Type B pancreatic cell (in vitro differentiated cells): ENCODE data around the gene PTTG1. TPM values are rescaled to one million over a fixed set of nuclear protein-coding genes. Genes with fewer than 3 reads are reported as not detected.
A peak's percentile ranks its signal among the peaks of the same experiment; 100 is the strongest.

Experiments
- DNase-seq: peaks from one replicate; pipeline ENCODE4 v3.0.0; 2021; ENCODE audit warnings: mixed read lengths; ENCODE audit not compliant: unreplicated experiment; ENCODE audit errors: extremely low spot score
- H3K27ac Mint-ChIP-seq: 2 replicates; pipeline ENCODE4 v1.8.0; 2021; ENCODE audit warnings: mild to moderate bottlenecking, mixed read lengths
- H3K27me3 Mint-ChIP-seq: 2 replicates; pipeline ENCODE4 v1.8.0; 2021; ENCODE audit warnings: mixed read lengths
- H3K36me3 Mint-ChIP-seq: 2 replicates; pipeline ENCODE4 v1.8.0; 2021; ENCODE audit warnings: mixed read lengths
- H3K4me1 Mint-ChIP-seq: one replicate; pipeline ENCODE4 v1.8.0; 2021; ENCODE audit warnings: mixed read lengths; ENCODE audit not compliant: unreplicated experiment
- H3K4me3 Mint-ChIP-seq: 2 replicates; pipeline ENCODE4 v1.8.0; 2021; ENCODE audit warnings: mild to moderate bottlenecking, mixed read lengths
- H3K9me3 Mint-ChIP-seq: 2 replicates; pipeline ENCODE4 v1.8.0; 2021; ENCODE audit warnings: mixed read lengths
- microRNA-seq: library from miRNA; unstranded; fragments of <30 nt; microRNA quantifications from one replicate; pipeline ENCODE4, GENCODE V29; 2020
- total RNA-seq: library from RNA; stranded (reverse); gene quantifications from 2 replicates; pipeline ENCODE4 v1.2.1, GENCODE V29; 2021; ENCODE audit warnings: low replicate concordance
- TF ChIP-seq, protein P1 (sequence below): fragments of 200-600 bp; sonication (generic); conservative IDR thresholded peaks from 2 replicates; pipeline ENCODE4 v1.5.0; 2021; ENCODE audit warnings: antibody characterized with exemption, mild to moderate bottlenecking

Gene PTTG1
- total RNA-seq, 1 donor from 2014 or later = 100 TPM

GRCh38 chr5:160475864-160476438 lies 54.3 kb downstream of the PTTG1 start:
- Mint-ChIP-seq H3K36me3 (no peaks in the 10 kb centered on the region), H3K27me3 (no peaks in the 10 kb centered on the region), H3K9me3 (peaks cover 8% of the 10 kb centered on the region), H3K27ac (no peak overlapping the region), H3K4me3 (no peak overlapping the region), H3K4me1 (peaks cover 14% of the 10 kb centered on the region)
- no peak for DNase-seq
- TF ChIP-seq, protein P1, sequence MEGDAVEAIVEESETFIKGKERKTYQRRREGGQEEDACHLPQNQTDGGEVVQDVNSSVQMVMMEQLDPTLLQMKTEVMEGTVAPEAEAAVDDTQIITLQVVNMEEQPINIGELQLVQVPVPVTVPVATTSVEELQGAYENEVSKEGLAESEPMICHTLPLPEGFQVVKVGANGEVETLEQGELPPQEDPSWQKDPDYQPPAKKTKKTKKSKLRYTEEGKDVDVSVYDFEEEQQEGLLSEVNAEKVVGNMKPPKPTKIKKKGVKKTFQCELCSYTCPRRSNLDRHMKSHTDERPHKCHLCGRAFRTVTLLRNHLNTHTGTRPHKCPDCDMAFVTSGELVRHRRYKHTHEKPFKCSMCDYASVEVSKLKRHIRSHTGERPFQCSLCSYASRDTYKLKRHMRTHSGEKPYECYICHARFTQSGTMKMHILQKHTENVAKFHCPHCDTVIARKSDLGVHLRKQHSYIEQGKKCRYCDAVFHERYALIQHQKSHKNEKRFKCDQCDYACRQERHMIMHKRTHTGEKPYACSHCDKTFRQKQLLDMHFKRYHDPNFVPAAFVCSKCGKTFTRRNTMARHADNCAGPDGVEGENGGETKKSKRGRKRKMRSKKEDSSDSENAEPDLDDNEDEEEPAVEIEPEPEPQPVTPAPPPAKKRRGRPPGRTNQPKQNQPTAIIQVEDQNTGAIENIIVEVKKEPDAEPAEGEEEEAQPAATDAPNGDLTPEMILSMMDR = no peak

GRCh38 chr5:160477266-160477970 lies 55.8 kb downstream of the PTTG1 start:
- H3K27me3 Mint-ChIP-seq = peaks cover 3% of the 10 kb centered on the region
- H3K4me3 Mint-ChIP-seq = no peak overlapping the region
- H3K27ac Mint-ChIP-seq = peak overlapping the region; percentile 56
- TF ChIP-seq, protein P1 = no peak
- no peak for DNase-seq
- peaks cover 8% of the 10 kb centered on the region for H3K4me1 Mint-ChIP-seq
- peaks cover 8% of the 10 kb centered on the region for H3K9me3 Mint-ChIP-seq
- H3K36me3 Mint-ChIP-seq = no peaks in the 10 kb centered on the region

DNA sequence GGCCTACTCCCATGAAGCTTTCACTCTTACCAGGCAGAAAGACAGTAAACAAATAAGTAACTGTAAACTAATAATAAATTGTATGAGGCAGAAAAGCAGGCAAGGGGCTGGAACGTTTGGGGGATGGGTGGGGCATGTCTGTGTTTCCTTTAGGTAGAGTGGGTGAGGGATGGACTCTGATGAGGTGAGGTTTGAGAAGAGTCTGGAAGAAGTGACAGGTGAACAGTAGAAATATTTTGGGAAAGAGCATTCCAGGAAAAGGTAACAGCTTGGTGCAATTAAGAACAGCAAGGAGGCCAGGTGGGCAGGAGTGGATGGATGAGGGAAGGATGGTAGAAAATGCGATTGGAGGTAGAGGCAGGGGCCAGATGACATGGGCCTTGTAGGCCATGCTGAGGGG lies 56.5 kb downstream of the PTTG1 start:
- Mint-ChIP-seq H3K36me3 (no peaks in the 10 kb centered on the region), H3K27me3 (peaks cover 3% of the 10 kb centered on the region), H3K4me1 (peaks cover 8% of the 10 kb centered on the region), H3K4me3 (no peak overlapping the region), H3K27ac (no peak overlapping the region), H3K9me3 (peaks cover 8% of the 10 kb centered on the region)
- TF ChIP-seq, protein P1 = no peak
- DNase-seq = no peak

Small RNA genes within 50 kb of the gene (microRNA-seq; reads per million reads assigned to microRNA genes)
- gene MIR3142 = not detected

Other genes starting within 250 kb of the PTTG1 start
- gene FABP6, start 192.3 kb upstream of the PTTG1 start, total RNA-seq = 0.85 and 6.3 TPM in 2 replicates
- gene CCNJL, start 109.3 kb upstream of the PTTG1 start, total RNA-seq = 7.2 and 16.6 TPM in 2 replicates
- gene C1QTNF2, start 51.2 kb upstream of the PTTG1 start, total RNA-seq = 0.21 and 0.31 TPM in 2 replicates
- gene FAM200C, start 21.8 kb upstream of the PTTG1 start, total RNA-seq = 6.2 and 8.1 TPM in 2 replicates
- 37.7 and 45.7 TPM in 2 replicates for gene SLU7, start 2.8 kb upstream of the PTTG1 start, total RNA-seq